ENCODE measurements around the gene LRMDA.
"Not testable (repeated sequence)": the region's sequence is repeated elsewhere in the genome, so short reads cannot be mapped to it uniquely, and the experiment has no call there.

The LRMDA gene

GRCh38 chr10:75723319-75723980, 292.0 kb downstream of the LRMDA start:
- no peak for DNase-seq

GRCh38 chr10:75724047-75724446, 292.6 kb downstream of the LRMDA start:
- no peak for DNase-seq

GRCh38 chr10:75726522-75727483, 295.4 kb downstream of the LRMDA start:
- DNase-seq: no peak

GRCh38 chr10:75730847-75731246, 299.4 kb downstream of the LRMDA start:
- DNase-seq: no peak

- no peak for DNase-seq
Measured at GRCh38 chr10:75733135-75733890, 301.9 kb downstream of the LRMDA start.

- DNase-seq: no peak
Measured at GRCh38 chr10:75736151-75736640, 304.8 kb downstream of the LRMDA start.

- DNase-seq: no peak
Measured at GRCh38 chr10:75736889-75737579, 305.6 kb downstream of the LRMDA start.

- no peak for DNase-seq
Measured at GRCh38 chr10:75737580-75737949, 306.1 kb downstream of the LRMDA start.

GRCh38 chr10:75738924-75739323, 307.5 kb downstream of the LRMDA start:
- DNase-seq: no peak

- no peak for DNase-seq
Measured at GRCh38 chr10:75739414-75740143, 308.2 kb downstream of the LRMDA start.

GRCh38 chr10:75740541-75740940, 309.1 kb downstream of the LRMDA start:
- no peak for DNase-seq

- no peak for DNase-seq
Measured at GRCh38 chr10:75742355-75742754, 310.9 kb downstream of the LRMDA start.

- no peak for DNase-seq
Measured at GRCh38 chr10:75743291-75743778, 311.9 kb downstream of the LRMDA start.

GRCh38 chr10:75744261-75744660, 312.8 kb downstream of the LRMDA start:
- DNase-seq: no peak

- DNase-seq: no peak
Measured at GRCh38 chr10:75746356-75746755, 314.9 kb downstream of the LRMDA start.

GRCh38 chr10:75750093-75750875, 318.9 kb downstream of the LRMDA start:
- DNase-seq: not testable (repeated sequence)

- DNase-seq: no peak
Measured at GRCh38 chr10:75751232-75751631, 319.8 kb downstream of the LRMDA start.

GRCh38 chr10:75753621-75754020, 322.2 kb downstream of the LRMDA start:
- no peak for DNase-seq

- DNase-seq: no peak
Measured at GRCh38 chr10:75754096-75754831, 322.8 kb downstream of the LRMDA start.

- DNase-seq: no peak
Measured at GRCh38 chr10:75755528-75755927, 324.1 kb downstream of the LRMDA start.
